Keratinocyte (primary cell): ENCODE results near the gene KAT7. TPM values are rescaled to one million over a fixed set of nuclear protein-coding genes. Genes with fewer than 3 reads are reported as not detected.

Experiments
- DNase-seq: peaks from one replicate; pipeline ENCODE4 v3.0.0-alpha.2; 2011; ENCODE audit warnings: low read depth, missing footprints, low spot score
- FAIRE-seq: peaks from 2 replicates; lab custom pipeline; 2011; peaks lifted over from hg19 to GRCh38; lab: Jason Lieb, UNC
- H2AFZ ChIP-seq: 2 replicates; pipeline ENCODE4 v1.6.0; 2012; ENCODE audit warnings: low read length, control low read depth, inconsistent platforms; ENCODE audit not compliant: control insufficient read depth
- H3K27ac ChIP-seq: 2 replicates; pipeline ENCODE4 v1.5.1; 2011; ENCODE audit warnings: low read length; ENCODE audit not compliant: control insufficient read depth, insufficient read depth
- H3K27me3 ChIP-seq: 3 replicates; pipeline ENCODE4 v1.6.0; 2011; ENCODE audit warnings: low read length; ENCODE audit not compliant: control insufficient read depth, insufficient read depth; ENCODE audit errors: extremely low read depth
- H3K36me3 ChIP-seq, 2 experiments: 2 replicates in 1 of 2; 3 replicates in 1 of 2; pipeline ENCODE4 v1.5.1; 2011; ENCODE audit warnings: low read length in 2 of 2, mild to moderate bottlenecking in 1 of 2; ENCODE audit not compliant: control insufficient read depth in 2 of 2, insufficient read depth in 2 of 2; ENCODE audit errors: extremely low read depth in 1 of 2
- H3K4me1 ChIP-seq: 3 replicates; pipeline ENCODE4 v1.5.1; 2011; ENCODE audit warnings: low read length; ENCODE audit not compliant: control insufficient read depth, insufficient read depth; ENCODE audit errors: extremely low read depth
- H3K4me2 ChIP-seq: 3 replicates; pipeline ENCODE4 v1.6.0; 2011; ENCODE audit warnings: low read depth, low read length; ENCODE audit not compliant: control insufficient read depth, insufficient read depth; ENCODE audit errors: extremely low read depth
- H3K4me3 ChIP-seq, 3 experiments: fragments of 200-600 bp in 1 of 3; sonication (generic) in 1 of 3; 2 replicates in 2 of 3; 3 replicates in 1 of 3; pipeline ENCODE4 v1.5.1; 2011 to 2016; ENCODE audit warnings: low read length in 3 of 3, mild to moderate bottlenecking in 3 of 3, control low read depth in 2 of 3, inconsistent platforms in 1 of 3, low read depth in 1 of 3, mixed read lengths in 1 of 3, mixed run types in 1 of 3, moderate library complexity in 1 of 3; ENCODE audit not compliant: control insufficient read depth in 2 of 3, insufficient read depth in 2 of 3; ENCODE audit errors: extremely low read depth in 1 of 3
- H3K79me2 ChIP-seq: 2 replicates; pipeline ENCODE4 v1.6.0; 2012; ENCODE audit warnings: low read length; ENCODE audit not compliant: control insufficient read depth, insufficient read depth
- H3K9ac ChIP-seq: 3 replicates; pipeline ENCODE4 v1.6.0; 2011; ENCODE audit warnings: low read length; ENCODE audit not compliant: control insufficient read depth, insufficient read depth; ENCODE audit errors: extremely low read depth
- H3K9me1 ChIP-seq: 3 replicates; pipeline ENCODE4 v1.6.0; 2011; ENCODE audit warnings: low read length; ENCODE audit not compliant: control insufficient read depth, insufficient read depth; ENCODE audit errors: extremely low read depth
- H3K9me3 ChIP-seq: 2 replicates; pipeline ENCODE4 v1.5.1; 2012; ENCODE audit warnings: low read depth, low read length; ENCODE audit not compliant: control insufficient read depth
- H4K20me1 ChIP-seq: 3 replicates; pipeline ENCODE4 v1.6.0; 2011; ENCODE audit warnings: low read length; ENCODE audit not compliant: control insufficient read depth, insufficient read depth; ENCODE audit errors: extremely low read depth
- CTCF ChIP-seq, 3 experiments: IDR thresholded peaks in 1 of 3; conservative IDR thresholded peaks in 1 of 3; optimal IDR thresholded peaks in 1 of 3; 2 replicates in 2 of 3; 3 replicates in 1 of 3; pipeline versions ENCODE3 to v1.5.1; 2011; ENCODE audit warnings: low read length in 3 of 3, mild to moderate bottlenecking in 3 of 3, moderate library complexity in 2 of 3, control low read depth in 1 of 3, inconsistent platforms in 1 of 3; ENCODE audit not compliant: insufficient read depth in 2 of 3; ENCODE audit errors: extremely low read depth in 1 of 3
- EZH2 ChIP-seq: IDR thresholded peaks from one replicate; pipeline ENCODE4 v1.6.1; 2012; ENCODE audit warnings: inconsistent platforms, mild to moderate bottlenecking, low read length, moderate library complexity
- dilution Hi-C: fragments of 300-500 bp; cut with MboI; formaldehyde crosslinking; loops from one replicate; pipeline ENCODE4 v1.7.0; 2020; ENCODE audit warnings: low sequenced_read_pairs; ENCODE audit not compliant: extremely low pct_ligation_motif_present
- polyA plus RNA-seq, 5 experiments: library from polyadenylated mRNA; depleted of rRNA in 3 of 5; stranded (reverse) in 3 of 5; stranded (forward) in 1 of 5; unstranded in 1 of 5; fragments of >200 nt; gene quantifications; 1 replicate in 1 of 5; 2 replicates in 3 of 5; 3 replicates in 1 of 5; pipeline versions ENCODE4 v1.2.1 to v1.2.3, GENCODE V29; 2011 to 2012; ENCODE audit warnings: missing spikeins in 2 of 5, low read depth in 1 of 5, low replicate concordance in 1 of 5

Gene KAT7
- polyA plus RNA-seq, 1 donor (not counting 4 experiments of a cell fraction or from before 2014, with no cell fraction given) = 19.7 TPM

GRCh38 chr17:49853470-49854015, 65.1 kb downstream of the KAT7 start:
- H4K20me1 ChIP-seq = no peaks in the 10 kb centered on the region
- H3K27ac ChIP-seq = no peak overlapping the region
- no peak for FAIRE-seq
- H3K4me2 ChIP-seq = no peak overlapping the region
- peaks cover 4% of the 10 kb centered on the region for H3K4me1 ChIP-seq
- H3K9ac ChIP-seq = no peak overlapping the region
- no peak for DNase-seq
- no peaks in the 10 kb centered on the region for H3K79me2 ChIP-seq
- TF ChIP-seq CTCF (optimal IDR thresholded peaks at IDR 0.05 in 1 of 3, IDR thresholded peaks at IDR 0.05 in 1 of 3, conservative IDR thresholded peaks at IDR 0.05 in 1 of 3; ENCODE audit: extremely low read depth in 1 of 3, insufficient read depth in 2 of 3, low read length in 3 of 3) = no peak
- TF ChIP-seq EZH2 = no peak
- H3K9me1 ChIP-seq = no peaks in the 10 kb centered on the region
- no peak overlapping the region for H3K4me3 ChIP-seq
- H3K36me3 ChIP-seq = no peaks in the 10 kb centered on the region
- H2AFZ ChIP-seq = no peak overlapping the region
- H3K9me3 ChIP-seq = no peaks in the 10 kb centered on the region
- H3K27me3 ChIP-seq = peaks cover 46% of the 10 kb centered on the region
- dilution Hi-C loops = no loop called here

GRCh38 chr17:49854126-49854525, 65.6 kb downstream of the KAT7 start:
- Histone ChIP-seq H3K9me3 (no peaks in the 10 kb centered on the region), H2AFZ (no peak overlapping the region), H3K9me1 (no peaks in the 10 kb centered on the region), H3K9ac (no peak overlapping the region), H3K4me1 (peaks cover 4% of the 10 kb centered on the region), H3K4me3 (no peak overlapping the region), H3K4me2 (no peak overlapping the region), H3K27me3 (peaks cover 47% of the 10 kb centered on the region), H3K79me2 (no peaks in the 10 kb centered on the region), H4K20me1 (no peaks in the 10 kb centered on the region), H3K36me3 (no peaks in the 10 kb centered on the region), H3K27ac (no peak overlapping the region)
- FAIRE-seq (no peak), DNase-seq (no peak)
- TF ChIP-seq EZH2 = no peak
- no peak for TF ChIP-seq CTCF (optimal IDR thresholded peaks at IDR 0.05 in 1 of 3, IDR thresholded peaks at IDR 0.05 in 1 of 3, conservative IDR thresholded peaks at IDR 0.05 in 1 of 3; ENCODE audit: extremely low read depth in 1 of 3, insufficient read depth in 2 of 3, low read length in 3 of 3)
- dilution Hi-C loops = no loop called here
